ENCODE results near the gene ADTRP. TPM values are rescaled to one million over a fixed set of nuclear protein-coding genes. Genes with fewer than 3 reads are reported as not detected.

Gene ADTRP
- total RNA-seq, 1 donor from 2014 or later = 42.5 TPM

GRCh38 chr6:11714116-11714797 lies 64.3 kb downstream of the ADTRP start:
- ATAC-seq (no peak), DNase-seq (no peak)
- Histone ChIP-seq H3K9me3 (no peaks in the 10 kb centered on the region), H3K4me3 (no peak overlapping the region), H3K27me3 (ENCODE audit: low read depth) (no peaks in the 10 kb centered on the region), H3K4me1 (peaks cover 9% of the 10 kb centered on the region), H3K27ac (no peak overlapping the region), H3K36me3 (no peaks in the 10 kb centered on the region)
- no peak for TF ChIP-seq CTCF (IDR thresholded peaks at IDR 0.05)
- intact Hi-C loops (cut with DNase I) = no loop called here

- Histone ChIP-seq H3K36me3 (no peaks in the 10 kb centered on the region), H3K9me3 (no peaks in the 10 kb centered on the region), H3K4me1 (peaks cover 9% of the 10 kb centered on the region), H3K27me3 (ENCODE audit: low read depth) (no peaks in the 10 kb centered on the region), H3K27ac (no peak overlapping the region), H3K4me3 (no peak overlapping the region)
- no peak for TF ChIP-seq CTCF (IDR thresholded peaks at IDR 0.05)
- no peak for DNase-seq
- intact Hi-C loops (cut with DNase I) = no loop called here
- ATAC-seq = peak; percentile 55 to 61
These were observed 65.8 kb downstream of the ADTRP start for GRCh38 chr6:11712760-11713159.

GRCh38 chr6:11711984-11712711 lies 66.5 kb downstream of the ADTRP start:
- intact Hi-C loops (cut with DNase I) = no loop called here
- no peak overlapping the region for H3K27ac ChIP-seq
- peak; percentile 36 to 59 for ATAC-seq

GRCh38 chr6:11711003-11711983 lies 67.3 kb downstream of the ADTRP start:
- DNase-seq (no peak), ATAC-seq (peak; percentile 45 to 58)
- H3K4me1 ChIP-seq = peaks cover 9% of the 10 kb centered on the region
- H3K27me3 ChIP-seq (ENCODE audit: low read depth) = no peaks in the 10 kb centered on the region
- H3K27ac ChIP-seq = no peak overlapping the region
- no peak overlapping the region for H3K4me3 ChIP-seq
- intact Hi-C loops (cut with DNase I) = no loop called here
- no peaks in the 10 kb centered on the region for H3K9me3 ChIP-seq
- H3K36me3 ChIP-seq = no peaks in the 10 kb centered on the region
- TF ChIP-seq CTCF (IDR thresholded peaks at IDR 0.05) = no peak

More at GRCh38 chr6:11711984-11712711, 66.5 kb downstream of the ADTRP start:
- TF ChIP-seq CTCF (IDR thresholded peaks at IDR 0.05) = no peak
- Histone ChIP-seq H3K4me1 (peaks cover 9% of the 10 kb centered on the region), H3K4me3 (no peak overlapping the region), H3K9me3 (no peaks in the 10 kb centered on the region), H3K27me3 (ENCODE audit: low read depth) (no peaks in the 10 kb centered on the region), H3K36me3 (no peaks in the 10 kb centered on the region)
- DNase-seq = no peak

GRCh38 chr6:11710311-11710761 lies 68.3 kb downstream of the ADTRP start:
- Histone ChIP-seq H3K4me3 (no peak overlapping the region), H3K27ac (no peak overlapping the region), H3K4me1 (peaks cover 9% of the 10 kb centered on the region), H3K36me3 (no peaks in the 10 kb centered on the region), H3K9me3 (no peaks in the 10 kb centered on the region), H3K27me3 (ENCODE audit: low read depth) (no peaks in the 10 kb centered on the region)
- intact Hi-C loops (cut with DNase I) = no loop called here
- DNase-seq (no peak), ATAC-seq (peak in 1 of 2 donors; percentile 24)
- TF ChIP-seq CTCF (IDR thresholded peaks at IDR 0.05) = no peak
